Kidney (tissue), 14 donors: ENCODE data around the gene CA10. TPM values are rescaled to one million over a fixed set of nuclear protein-coding genes. Genes with fewer than 3 reads are reported as not detected.

ENCODE experiments used
- DNase-seq, 5 donors: peaks; one replicate each; pipeline ENCODE4 v3.0.0-alpha.2; 2013 to 2020
- FAIRE-seq: peaks from 2 replicates; lab custom pipeline; 2012; peaks lifted over from hg19 to GRCh38; lab: Jason Lieb, UNC
- H3K27ac ChIP-seq, 2 donors: one replicate each; pipeline ENCODE4 v1.7.0; 2013; ENCODE audit warnings: low read depth in 2 of 2, low read length in 2 of 2, inconsistent platforms in 1 of 2
- H3K27me3 ChIP-seq: one replicate; pipeline ENCODE4 v1.7.1; 2013; ENCODE audit warnings: low read length, inconsistent platforms; ENCODE audit not compliant: control insufficient read depth, insufficient read depth
- H3K36me3 ChIP-seq, 3 donors: one replicate each; pipeline versions ENCODE4 v1.7.0 to v1.7.1; 2013; ENCODE audit warnings: low read length in 3 of 3, control low read depth in 1 of 3, inconsistent platforms in 1 of 3; ENCODE audit not compliant: insufficient read depth in 3 of 3, control insufficient read depth in 2 of 3
- H3K4me1 ChIP-seq, 3 donors: one replicate each; pipeline versions ENCODE4 v1.7.0 to v1.7.1; 2013; ENCODE audit warnings: low read length in 3 of 3, inconsistent platforms in 1 of 3, low read depth in 1 of 3; ENCODE audit not compliant: control insufficient read depth in 2 of 3, insufficient read depth in 2 of 3
- H3K4me3 ChIP-seq, 3 donors: one replicate each; pipeline versions ENCODE4 v1.7.0 to v1.8.1; 2013; ENCODE audit warnings: low read length in 3 of 3, control low read depth in 1 of 3, inconsistent platforms in 1 of 3
- H3K9ac ChIP-seq, 3 donors: one replicate each; pipeline versions ENCODE4 v1.7.0 to v1.7.1; 2013; ENCODE audit warnings: low read length in 3 of 3, control low read depth in 1 of 3, inconsistent platforms in 1 of 3
- H3K9me3 ChIP-seq, 3 donors: one replicate each; pipeline versions ENCODE4 v1.7.0 to v1.7.1; 2013; ENCODE audit warnings: low read length in 3 of 3, control low read depth in 1 of 3, inconsistent platforms in 1 of 3; ENCODE audit not compliant: control insufficient read depth in 2 of 3, insufficient read depth in 1 of 3
- intact Hi-C: fragments of 100-400 bp; cut with DNase I; formaldehyde crosslinking; loops from one replicate; pipeline ENCODE4 v1.11.1; 2022
- polyA plus RNA-seq: library from polyadenylated mRNA; stranded (reverse); fragments of 350-450 nt; fragmentation: Illumina TruSeq; extraction: RNeasy Lipid Tissue Mini Kit (QIAGEN cat#74804); gene quantifications from one replicate; pipeline ENCODE4 v1.2.3, GENCODE V29; 2014; ENCODE audit warnings: low read depth, low replicate concordance; ENCODE audit not compliant: insufficient read depth
- total RNA-seq: library from RNA; stranded (reverse); fragmentation: NEBNext Ultra II Directional; extraction: Animal tissue kit (Norgen Biotek cat#: 25700); gene quantifications from one replicate; pipeline ENCODE4 v1.2.1, GENCODE V29; 2021
- TF ChIP-seq, protein P1 (sequence below): IDR thresholded peaks from 3 replicates; pipeline ENCODE4 v1.5.1; 2012; ENCODE audit warnings: mild to moderate bottlenecking, moderate library complexity, borderline replicate concordance; ENCODE audit not compliant: insufficient read depth; ENCODE audit errors: extremely low read depth
- donor health status: control.
- donor health status: control.
- donor health status: control.
- donor health status: control.
- donor health status: control.
- donor health status: DM: yes; HTN: yes; CAD: no.
- donor health status: Normal renal cell carcinoma (clear cell type).

The CA10 gene
- total and polyA plus RNA-seq, 2 donors from 2014 or later: 3.7 to 9.8 TPM

- Histone ChIP-seq H3K4me3 (no peak overlapping the region), H3K36me3 (no peaks in the 10 kb centered on the region), H3K9me3 (no peaks in the 10 kb centered on the region), H3K27ac (peak overlapping the region; percentile 76 to 80), H3K4me1 (peaks cover 0 to 8% (median 0%) of the 10 kb centered on the region in 3 donors), H3K9ac (no peak overlapping the region), H3K27me3 (no peaks in the 10 kb centered on the region)
- DNase-seq (no peak), FAIRE-seq (peak; percentile 37)
- intact Hi-C loops: no loop called here
- TF ChIP-seq, protein P1, sequence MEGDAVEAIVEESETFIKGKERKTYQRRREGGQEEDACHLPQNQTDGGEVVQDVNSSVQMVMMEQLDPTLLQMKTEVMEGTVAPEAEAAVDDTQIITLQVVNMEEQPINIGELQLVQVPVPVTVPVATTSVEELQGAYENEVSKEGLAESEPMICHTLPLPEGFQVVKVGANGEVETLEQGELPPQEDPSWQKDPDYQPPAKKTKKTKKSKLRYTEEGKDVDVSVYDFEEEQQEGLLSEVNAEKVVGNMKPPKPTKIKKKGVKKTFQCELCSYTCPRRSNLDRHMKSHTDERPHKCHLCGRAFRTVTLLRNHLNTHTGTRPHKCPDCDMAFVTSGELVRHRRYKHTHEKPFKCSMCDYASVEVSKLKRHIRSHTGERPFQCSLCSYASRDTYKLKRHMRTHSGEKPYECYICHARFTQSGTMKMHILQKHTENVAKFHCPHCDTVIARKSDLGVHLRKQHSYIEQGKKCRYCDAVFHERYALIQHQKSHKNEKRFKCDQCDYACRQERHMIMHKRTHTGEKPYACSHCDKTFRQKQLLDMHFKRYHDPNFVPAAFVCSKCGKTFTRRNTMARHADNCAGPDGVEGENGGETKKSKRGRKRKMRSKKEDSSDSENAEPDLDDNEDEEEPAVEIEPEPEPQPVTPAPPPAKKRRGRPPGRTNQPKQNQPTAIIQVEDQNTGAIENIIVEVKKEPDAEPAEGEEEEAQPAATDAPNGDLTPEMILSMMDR: no peak
Measured at GRCh38 chr17:52148969-52149351, 9.6 kb downstream of the CA10 start.

DNA sequence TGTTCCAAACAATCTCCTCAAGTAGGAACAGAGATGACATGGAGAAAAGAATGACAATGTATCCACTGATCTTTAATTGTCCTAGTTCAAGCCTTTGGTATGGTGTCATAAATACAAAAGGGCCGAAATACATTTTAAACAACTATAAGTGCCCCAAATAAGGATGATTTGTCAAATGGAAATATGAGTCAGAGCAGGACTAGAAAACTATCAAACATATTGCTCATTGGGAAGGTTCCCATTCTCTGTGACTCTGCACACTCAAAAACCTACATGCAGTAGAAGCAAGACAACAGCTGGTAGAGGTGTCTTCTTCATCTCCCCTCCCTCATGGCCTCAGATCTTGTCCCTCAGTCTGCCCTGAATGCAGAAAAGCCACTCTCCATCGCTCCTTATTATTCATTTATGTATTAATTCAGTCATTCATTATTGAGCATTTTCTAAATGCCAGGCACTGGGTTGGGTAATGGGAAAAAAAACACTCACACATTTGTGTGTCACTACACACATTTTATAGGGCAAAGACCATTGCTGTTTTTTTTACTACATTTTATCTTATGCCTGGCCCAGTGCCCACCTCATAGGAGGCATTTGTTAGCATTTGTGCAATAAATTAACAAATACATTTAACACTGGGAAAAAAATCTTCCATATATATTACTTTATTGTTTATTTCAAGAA, 10.1 kb downstream of the CA10 start:
- Histone ChIP-seq H3K36me3 (no peaks in the 10 kb centered on the region), H3K9ac (peak overlapping the region in 1 of 3 donors; percentile 2), H3K9me3 (no peaks in the 10 kb centered on the region), H3K27me3 (no peaks in the 10 kb centered on the region), H3K4me1 (peaks cover 0 to 8% (median 0%) of the 10 kb centered on the region in 3 donors), H3K27ac (peak overlapping the region; percentile 76 to 80), H3K4me3 (no peak overlapping the region)
- intact Hi-C loops: no loop called here
- FAIRE-seq (no peak), DNase-seq (no peak)
- TF ChIP-seq, protein P1: no peak

DNA sequence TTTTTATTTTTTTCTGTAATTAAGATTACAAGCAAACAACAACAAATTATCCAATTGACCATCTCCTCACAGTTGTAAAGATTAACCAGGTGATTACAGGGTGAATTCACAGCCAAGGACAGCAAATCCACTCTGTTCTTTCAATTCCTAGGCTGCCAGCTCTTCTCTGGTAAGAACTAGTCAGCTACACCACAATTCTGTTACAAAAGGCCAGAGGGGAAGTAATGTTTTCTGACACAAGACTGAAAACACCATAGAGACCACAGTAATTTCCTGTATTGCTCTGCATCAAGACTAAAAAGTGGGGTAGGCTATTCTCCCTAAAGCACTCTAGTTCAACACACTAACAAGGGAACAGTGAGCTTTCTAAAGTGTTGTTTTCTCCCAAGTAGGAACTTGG, 10.6 kb downstream of the CA10 start:
- Histone ChIP-seq H3K9ac (peak overlapping the region in 1 of 3 donors; percentile 2), H3K9me3 (no peaks in the 10 kb centered on the region), H3K27me3 (no peaks in the 10 kb centered on the region), H3K36me3 (no peaks in the 10 kb centered on the region), H3K4me1 (peaks cover 0 to 8% (median 0%) of the 10 kb centered on the region in 3 donors), H3K4me3 (no peak overlapping the region), H3K27ac (peak overlapping the region; percentile 76 to 80)
- FAIRE-seq (no peak), DNase-seq (no peak)
- TF ChIP-seq, protein P1: no peak
- intact Hi-C loops: no loop called here
